ENCODE measurements around the gene TAS2R31.
"Not testable (repeated sequence)": the region's sequence is repeated elsewhere in the genome, so short reads cannot be mapped to it uniquely, and the experiment has no call there.

The TAS2R31 gene

GRCh38 chr12:11031307-11031706 is at the start of gene TAS2R31:
Gene TAS2R31 (minus strand): TSS chr12:11031407. CDS start chr12:11031335, 72 bp downstream.
- no peak for DNase-seq (ENCODE audit: extremely low read depth in 1 of 2, low read depth in 1 of 2)

- DNase-seq (ENCODE audit: extremely low read depth in 1 of 2, low read depth in 1 of 2) = no peak
Measured at GRCh38 chr12:11078246-11078645, 47.0 kb upstream of the TAS2R31 start.

- no peak for DNase-seq (ENCODE audit: extremely low read depth in 1 of 2, low read depth in 1 of 2)
Measured at GRCh38 chr12:11075642-11076041, 44.4 kb upstream of the TAS2R31 start.

GRCh38 chr12:11071414-11071813 is 40.2 kb upstream of the TAS2R31 start:
- DNase-seq (ENCODE audit: extremely low read depth in 1 of 2, low read depth in 1 of 2) = no peak

- no peak for DNase-seq (ENCODE audit: extremely low read depth in 1 of 2, low read depth in 1 of 2)
Measured at GRCh38 chr12:11070999-11071398, 39.8 kb upstream of the TAS2R31 start.

GRCh38 chr12:11069854-11070365 is 38.7 kb upstream of the TAS2R31 start:
- no peak for DNase-seq (ENCODE audit: extremely low read depth in 1 of 2, low read depth in 1 of 2)

GRCh38 chr12:11067514-11067913 is 36.3 kb upstream of the TAS2R31 start:
- DNase-seq (ENCODE audit: extremely low read depth in 1 of 2, low read depth in 1 of 2) = no peak

- not testable (repeated sequence) for DNase-seq (ENCODE audit: extremely low read depth in 1 of 2, low read depth in 1 of 2)
Measured at GRCh38 chr12:11062194-11062593, 31.0 kb upstream of the TAS2R31 start, which contains the start of gene TAS2R46. Gene TAS2R46 (minus strand): TSS chr12:11062294. CDS start chr12:11062294, 0 bp downstream.

GRCh38 chr12:11059784-11060183 is 28.6 kb upstream of the TAS2R31 start:
- DNase-seq (ENCODE audit: extremely low read depth in 1 of 2, low read depth in 1 of 2) = no peak

GRCh38 chr12:11059041-11059440 is 27.8 kb upstream of the TAS2R31 start:
- DNase-seq (ENCODE audit: extremely low read depth in 1 of 2, low read depth in 1 of 2) = no peak

- no peak for DNase-seq (ENCODE audit: extremely low read depth in 1 of 2, low read depth in 1 of 2)
Measured at GRCh38 chr12:11055306-11055705, 24.1 kb upstream of the TAS2R31 start.

- DNase-seq (ENCODE audit: extremely low read depth in 1 of 2, low read depth in 1 of 2) = not testable (repeated sequence)
Measured at GRCh38 chr12:11049806-11050531, 18.8 kb upstream of the TAS2R31 start.

GRCh38 chr12:11041366-11041765 is 10.2 kb upstream of the TAS2R31 start:
- DNase-seq (ENCODE audit: extremely low read depth in 1 of 2, low read depth in 1 of 2) = not testable (repeated sequence)

GRCh38 chr12:11040162-11040561 is 9.0 kb upstream of the TAS2R31 start:
- DNase-seq (ENCODE audit: extremely low read depth in 1 of 2, low read depth in 1 of 2) = no peak

GRCh38 chr12:11039171-11039570 is 8.0 kb upstream of the TAS2R31 start:
- no peak for DNase-seq (ENCODE audit: extremely low read depth in 1 of 2, low read depth in 1 of 2)

- not testable (repeated sequence) for DNase-seq (ENCODE audit: extremely low read depth in 1 of 2, low read depth in 1 of 2)
Measured at GRCh38 chr12:11033959-11034358, 2.8 kb upstream of the TAS2R31 start.

- DNase-seq (ENCODE audit: extremely low read depth in 1 of 2, low read depth in 1 of 2) = no peak
Measured at GRCh38 chr12:11026118-11026517, 5.1 kb downstream of the TAS2R31 start.

GRCh38 chr12:11023387-11023786 is 7.8 kb downstream of the TAS2R31 start:
- DNase-seq (ENCODE audit: extremely low read depth in 1 of 2, low read depth in 1 of 2) = no peak

- no peak for DNase-seq (ENCODE audit: extremely low read depth in 1 of 2, low read depth in 1 of 2)
Measured at GRCh38 chr12:11022520-11022919, 8.7 kb downstream of the TAS2R31 start, which contains the start of gene TAS2R19. Gene TAS2R19 (minus strand): TSS chr12:11022620. CDS start chr12:11022571, 49 bp downstream.

- no peak for DNase-seq (ENCODE audit: extremely low read depth in 1 of 2, low read depth in 1 of 2)
Measured at GRCh38 chr12:11016937-11017336, 14.3 kb downstream of the TAS2R31 start.

GRCh38 chr12:11015775-11016430 is 15.3 kb downstream of the TAS2R31 start:
- no peak for DNase-seq (ENCODE audit: extremely low read depth in 1 of 2, low read depth in 1 of 2)

- DNase-seq (ENCODE audit: extremely low read depth in 1 of 2, low read depth in 1 of 2) = no peak
Measured at GRCh38 chr12:11014234-11014633, 17.0 kb downstream of the TAS2R31 start.
